ENCODE data around the gene EIF4H. TPM values are rescaled to one million over a fixed set of nuclear protein-coding genes. Genes with fewer than 3 reads are reported as not detected.

The EIF4H gene
- total and polyA plus RNA-seq, 9 of the 15 experiments (the other 6 are each of a cell fraction or from before 2014, with no cell fraction given): 11.0 to 435 (median 319) TPM

DNA sequence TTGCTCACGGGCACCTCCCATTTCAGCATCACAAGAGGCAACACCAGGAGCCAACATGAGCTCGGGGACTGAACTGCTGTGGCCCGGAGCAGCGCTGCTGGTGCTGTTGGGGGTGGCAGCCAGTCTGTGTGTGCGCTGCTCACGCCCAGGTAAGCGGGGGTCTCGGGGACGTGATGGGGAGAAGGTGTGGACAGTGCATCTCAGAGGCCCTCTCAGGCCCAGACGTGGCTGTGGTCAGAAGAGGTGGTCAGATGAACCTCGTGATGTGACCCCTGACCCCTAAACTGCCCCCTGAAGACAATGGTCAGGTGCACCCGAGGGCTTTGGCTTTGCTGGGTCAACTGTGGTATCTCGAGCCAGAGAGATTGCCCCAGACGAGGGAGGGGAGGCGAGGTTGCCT, 41.8 kb downstream of the EIF4H start:
- no peak for ATAC-seq
- 20% methylated on average over 14 of the region's 15 CpGs for WGBS (ENCODE audit: insufficient coverage, low coverage, missing lambda C conversion rate)
- H3K79me2 ChIP-seq (ENCODE audit: control insufficient read depth, insufficient read depth, low read length): no peaks in the 10 kb centered on the region
- DNase-seq (ENCODE audit: extremely low read depth in 1 of 4, low spot score in 3 of 4): no peak
- no peaks in the 10 kb centered on the region for H3K9me3 ChIP-seq (replicated peaks; ENCODE audit: control insufficient read depth, insufficient read depth, low read depth, low read length)
- FAIRE-seq: no peak
- H4K20me1 ChIP-seq (replicated peaks; ENCODE audit: control insufficient read depth, insufficient read depth, low read length): no peaks in the 10 kb centered on the region; the same call in 1 of the 2 replicates
- ChIA-PET POLR2A (interaction anchor here (0.6 kb wide), 1 partner anchor 24 kb away, joined by 4 read pairs; no protein-coding TSS in a partner anchor), CTCF (ENCODE audit: low intra/inter-chr PET ratio) (no interaction called here)
- no peak overlapping the region for H3K4me2 ChIP-seq (ENCODE audit: insufficient read depth, low read length)
- no peak for TF ChIP-seq NR2C1 (IDR thresholded peaks at IDR 0.05)
- TF ChIP-seq NR2C1 (tag; IDR thresholded peaks at IDR 0.05): peak; percentile 33; the same call in 1 of the 2 replicates
- TF ChIP-seq HMG20B (CRISPR knock-in tag; IDR thresholded peaks at IDR 0.05): no peak
- no peak for TF ChIP-seq ZNF583 (CRISPR knock-in tag; IDR thresholded peaks at IDR 0.05)
- 0 out of 4 replicates have a peak overlapping the region, but pooled peaks of 1 of the 2 experiments have one; percentile 27 for H3K9ac ChIP-seq (ENCODE audit: insufficient read depth in 1 of 2, low read depth in 2 of 2, low read length in 2 of 2)
- no peaks in the 10 kb centered on the region for H3K36me3 ChIP-seq (ENCODE audit: control insufficient read depth, insufficient read depth, low read length)
- in situ Hi-C loops (cut with MboI): no loop called here
- no peak overlapping the region for H3K4me3 ChIP-seq
- peaks cover 0 to 24% of the 10 kb centered on the region in 2 experiments; a peak in 3 of 5 replicates for H3K4me1 ChIP-seq (replicated peaks in 1 of 2; ENCODE audit: control insufficient read depth in 2 of 2, insufficient read depth in 2 of 2, low read length in 2 of 2)
- no peak overlapping the region for H3K27ac ChIP-seq (ENCODE audit: extremely low read depth, low read depth, low read length)
- no TSS peak for BruUV-seq (replicated peaks)
- H3K9me1 ChIP-seq (ENCODE audit: control insufficient read depth, insufficient read depth, low read length): no peaks in the 10 kb centered on the region
- no peaks in the 10 kb centered on the region for H3K27me3 ChIP-seq (ENCODE audit: control insufficient read depth in 2 of 2, insufficient read depth in 2 of 2, low read length in 2 of 2)
- no peak overlapping the region for H2AFZ ChIP-seq (ENCODE audit: low read depth, low read length)
- intact Hi-C loops (cut with micrococcal nuclease): no loop called here

DNA sequence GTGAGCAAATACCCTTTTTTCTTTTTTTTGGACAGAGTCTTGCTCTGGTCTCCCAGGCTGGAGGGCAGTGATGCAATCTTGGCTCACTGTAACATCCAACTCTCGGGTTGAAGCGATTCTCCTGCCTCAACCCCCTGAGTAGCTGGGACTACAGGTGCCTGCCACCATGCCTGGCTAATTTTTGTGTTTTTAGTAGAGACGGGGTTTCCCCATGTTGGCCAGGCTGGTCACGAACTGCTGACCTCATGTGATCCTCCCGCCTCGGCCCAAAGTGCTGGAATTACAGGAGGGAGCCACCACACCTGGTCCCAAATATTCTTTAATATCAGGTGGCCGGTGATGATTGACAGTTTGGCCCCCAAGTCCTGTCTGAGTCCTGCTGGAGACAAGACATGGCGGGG, 42.2 kb downstream of the EIF4H start:
- DNase-seq (ENCODE audit: extremely low read depth in 1 of 4, low spot score in 3 of 4): no peak
- no peaks in the 10 kb centered on the region for H3K79me2 ChIP-seq (ENCODE audit: control insufficient read depth, insufficient read depth, low read length)
- ATAC-seq: no peak
- TF ChIP-seq CEBPB (tag; IDR thresholded peaks at IDR 0.05) (peak; percentile 73), CEBPG (CRISPR knock-in tag; IDR thresholded peaks at IDR 0.05) (peak; percentile 70), CEBPG (tag; conservative IDR thresholded peaks at IDR 0.05 in 1 of 2, IDR thresholded peaks at IDR 0.05 in 1 of 2) (peak; percentile 22 to 65; a peak in 3 of 4 replicates), YY1 (IDR thresholded peaks at IDR 0.05; ENCODE audit: borderline replicate concordance in 1 of 3, control insufficient read depth in 1 of 3, extremely low read depth in 1 of 3, insufficient read depth in 3 of 3, insufficient read length in 1 of 3, insufficient replicate concordance in 2 of 3, low read depth in 1 of 3, low read length in 2 of 3) (no peak)
- TF ChIP-seq, protein P1, sequence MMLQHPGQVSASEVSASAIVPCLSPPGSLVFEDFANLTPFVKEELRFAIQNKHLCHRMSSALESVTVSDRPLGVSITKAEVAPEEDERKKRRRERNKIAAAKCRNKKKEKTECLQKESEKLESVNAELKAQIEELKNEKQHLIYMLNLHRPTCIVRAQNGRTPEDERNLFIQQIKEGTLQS (IDR thresholded peaks at IDR 0.05): peak; percentile 81
- TF ChIP-seq, protein P1 (CRISPR knock-in tag; conservative IDR thresholded peaks at IDR 0.05): no peak
- TF ChIP-seq, protein P2, sequence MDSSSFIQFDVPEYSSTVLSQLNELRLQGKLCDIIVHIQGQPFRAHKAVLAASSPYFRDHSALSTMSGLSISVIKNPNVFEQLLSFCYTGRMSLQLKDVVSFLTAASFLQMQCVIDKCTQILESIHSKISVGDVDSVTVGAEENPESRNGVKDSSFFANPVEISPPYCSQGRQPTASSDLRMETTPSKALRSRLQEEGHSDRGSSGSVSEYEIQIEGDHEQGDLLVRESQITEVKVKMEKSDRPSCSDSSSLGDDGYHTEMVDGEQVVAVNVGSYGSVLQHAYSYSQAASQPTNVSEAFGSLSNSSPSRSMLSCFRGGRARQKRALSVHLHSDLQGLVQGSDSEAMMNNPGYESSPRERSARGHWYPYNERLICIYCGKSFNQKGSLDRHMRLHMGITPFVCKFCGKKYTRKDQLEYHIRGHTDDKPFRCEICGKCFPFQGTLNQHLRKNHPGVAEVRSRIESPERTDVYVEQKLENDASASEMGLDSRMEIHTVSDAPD (CRISPR knock-in tag; IDR thresholded peaks at IDR 0.05): no peak
- TF ChIP-seq, protein P3, sequence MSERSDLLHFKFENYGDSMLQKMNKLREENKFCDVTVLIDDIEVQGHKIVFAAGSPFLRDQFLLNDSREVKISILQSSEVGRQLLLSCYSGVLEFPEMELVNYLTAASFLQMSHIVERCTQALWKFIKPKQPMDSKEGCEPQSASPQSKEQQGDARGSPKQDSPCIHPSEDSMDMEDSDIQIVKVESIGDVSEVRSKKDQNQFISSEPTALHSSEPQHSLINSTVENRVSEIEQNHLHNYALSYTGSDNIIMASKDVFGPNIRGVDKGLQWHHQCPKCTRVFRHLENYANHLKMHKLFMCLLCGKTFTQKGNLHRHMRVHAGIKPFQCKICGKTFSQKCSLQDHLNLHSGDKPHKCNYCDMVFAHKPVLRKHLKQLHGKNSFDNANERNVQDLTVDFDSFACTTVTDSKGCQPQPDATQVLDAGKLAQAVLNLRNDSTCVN (CRISPR knock-in tag; IDR thresholded peaks at IDR 0.05): no peak
- no peaks in the 10 kb centered on the region for H3K36me3 ChIP-seq (ENCODE audit: control insufficient read depth, insufficient read depth, low read length)
- no peaks in the 10 kb centered on the region for H3K9me3 ChIP-seq (replicated peaks; ENCODE audit: control insufficient read depth, insufficient read depth, low read depth, low read length)
- no peak overlapping the region for H2AFZ ChIP-seq (ENCODE audit: low read depth, low read length)
- intact Hi-C loops (cut with micrococcal nuclease) (no loop called here), in situ Hi-C loops (cut with MboI) (no loop called here)
- no TSS peak for BruUV-seq (replicated peaks)
- H3K4me3 ChIP-seq: no peak overlapping the region
- no peaks in the 10 kb centered on the region for H3K27me3 ChIP-seq (ENCODE audit: control insufficient read depth in 2 of 2, insufficient read depth in 2 of 2, low read length in 2 of 2)
- CTCF ChIA-PET (ENCODE audit: low intra/inter-chr PET ratio): no interaction called here
- no peak overlapping the region for H3K9ac ChIP-seq (ENCODE audit: insufficient read depth in 1 of 2, low read depth in 2 of 2, low read length in 2 of 2)
- POLR2A ChIA-PET: interaction anchor here (0.6 kb wide), 1 partner anchor 23 kb away, joined by 4 read pairs; no protein-coding TSS in a partner anchor
- no peak for FAIRE-seq
- peaks cover 0 to 22% of the 10 kb centered on the region in 2 experiments; a peak in 3 of 5 replicates for H3K4me1 ChIP-seq (replicated peaks in 1 of 2; ENCODE audit: control insufficient read depth in 2 of 2, insufficient read depth in 2 of 2, low read length in 2 of 2)
- WGBS (ENCODE audit: insufficient coverage, low coverage, missing lambda C conversion rate): 30% methylated on average over 8 of the region's 8 CpGs
- H3K4me2 ChIP-seq (ENCODE audit: insufficient read depth, low read length): no peak overlapping the region
- H3K9me1 ChIP-seq (ENCODE audit: control insufficient read depth, insufficient read depth, low read length): no peaks in the 10 kb centered on the region
- H3K27ac ChIP-seq (ENCODE audit: extremely low read depth, low read depth, low read length): no peak overlapping the region
- H4K20me1 ChIP-seq (replicated peaks; ENCODE audit: control insufficient read depth, insufficient read depth, low read length): no peaks in the 10 kb centered on the region; the same call in 1 of the 2 replicates

All from K562 (cell line).